ENCODE measurements around the gene ADCY10. TPM values are rescaled to one million over a fixed set of nuclear protein-coding genes. Genes with fewer than 3 reads are reported as not detected.
"Not testable (repeated sequence)": the region's sequence is repeated elsewhere in the genome, so short reads cannot be mapped to it uniquely, and the experiment has no call there.

ADCY10 gene
- total RNA-seq, 1 donor from 2014 or later = not detected

DNA sequence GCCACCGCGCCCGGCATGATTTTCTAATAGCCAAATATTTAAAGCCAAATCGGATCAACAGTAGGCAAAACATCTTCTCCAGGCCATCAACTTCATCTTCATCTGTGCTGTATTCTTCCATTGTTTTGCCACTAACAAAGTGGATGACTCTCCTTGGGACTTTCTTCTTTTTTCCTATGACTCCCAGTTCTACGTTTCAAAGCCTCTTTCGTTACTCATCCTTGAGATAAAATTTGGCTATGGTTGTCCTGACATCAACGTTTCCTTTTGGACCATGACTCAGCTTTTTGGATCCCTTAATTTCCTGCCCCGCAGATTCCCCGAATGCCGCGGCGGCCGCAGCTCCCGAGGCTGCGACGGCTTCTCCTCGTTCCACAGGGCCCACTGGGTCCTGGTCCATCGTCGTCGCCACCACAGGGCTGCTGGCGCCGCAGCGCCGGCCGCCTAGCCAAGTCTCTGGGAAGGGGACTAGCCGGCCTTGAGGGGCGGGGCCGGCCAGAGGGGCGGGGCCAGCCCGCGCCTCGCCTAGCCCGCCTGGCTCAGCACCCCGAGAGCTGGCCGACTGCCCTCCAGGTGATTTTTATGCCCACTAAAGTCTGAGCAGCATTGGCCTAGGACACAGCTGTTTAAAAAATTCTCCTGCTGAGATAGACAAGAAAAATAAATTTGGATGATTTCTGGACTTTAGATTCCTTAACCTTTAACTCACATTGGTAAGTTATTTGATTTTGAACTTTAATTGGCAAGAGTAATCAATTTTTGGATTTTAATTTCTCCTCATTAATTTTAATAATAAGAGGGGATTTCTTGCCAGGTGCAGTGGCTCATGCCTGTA lies 93.9 kb downstream of the ADCY10 start:
- peak; percentile 96 for DNase-seq (ENCODE audit: low read depth)

GRCh38 chr1:167815650-167816049 lies 98.3 kb downstream of the ADCY10 start:
- DNase-seq (ENCODE audit: low read depth) = no peak

DNA sequence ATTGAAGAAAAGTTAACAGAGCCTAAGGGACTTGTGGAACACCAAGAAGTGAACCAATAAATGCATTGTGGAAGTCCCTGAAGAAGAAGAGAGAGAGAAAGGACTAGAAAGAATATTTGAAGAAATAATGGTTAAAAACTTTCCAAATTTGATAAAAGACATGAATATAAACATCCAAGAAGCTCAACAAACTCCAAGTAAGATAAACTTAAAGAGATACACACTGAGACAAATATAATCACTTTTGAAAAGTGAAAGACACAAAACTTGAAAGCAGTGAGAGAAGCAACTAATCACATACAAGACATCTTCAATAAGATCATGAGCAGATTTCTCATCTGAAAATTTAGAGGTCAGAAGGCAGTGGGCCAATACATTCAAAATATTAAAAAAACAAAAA lies 101.0 kb downstream of the ADCY10 start:
- no peak for DNase-seq (ENCODE audit: low read depth)

GRCh38 chr1:167808690-167809089 lies 105.2 kb downstream of the ADCY10 start:
- peak; percentile 72 for DNase-seq (ENCODE audit: low read depth)

GRCh38 chr1:167808104-167808503 lies 105.8 kb downstream of the ADCY10 start:
- DNase-seq (ENCODE audit: low read depth) = no peak

- DNase-seq (ENCODE audit: low read depth) = not testable (repeated sequence)
Observed at GRCh38 chr1:167806676-167807075, 107.3 kb downstream of the ADCY10 start.

DNA sequence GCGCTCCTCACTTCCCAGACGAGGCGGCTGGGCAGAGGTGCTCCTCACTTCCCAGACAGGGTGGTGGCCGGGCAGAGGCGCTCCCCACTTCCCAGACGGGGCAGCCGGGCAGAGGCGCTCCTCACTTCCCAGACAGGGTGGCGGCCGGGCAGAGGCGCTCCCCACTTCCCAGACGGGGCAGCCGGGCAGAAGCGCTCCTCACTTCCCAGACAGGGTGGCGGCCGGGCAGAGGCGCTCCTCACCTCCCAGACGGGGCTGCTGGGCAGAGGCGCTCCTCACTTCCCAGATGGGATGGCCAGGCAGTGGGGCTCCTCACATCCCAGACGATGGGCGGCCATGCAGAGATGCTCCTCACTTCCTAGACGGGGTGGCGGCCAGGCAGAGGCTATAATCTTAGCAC lies 107.7 kb downstream of the ADCY10 start:
- DNase-seq (ENCODE audit: low read depth) = not testable (repeated sequence)

DNA sequence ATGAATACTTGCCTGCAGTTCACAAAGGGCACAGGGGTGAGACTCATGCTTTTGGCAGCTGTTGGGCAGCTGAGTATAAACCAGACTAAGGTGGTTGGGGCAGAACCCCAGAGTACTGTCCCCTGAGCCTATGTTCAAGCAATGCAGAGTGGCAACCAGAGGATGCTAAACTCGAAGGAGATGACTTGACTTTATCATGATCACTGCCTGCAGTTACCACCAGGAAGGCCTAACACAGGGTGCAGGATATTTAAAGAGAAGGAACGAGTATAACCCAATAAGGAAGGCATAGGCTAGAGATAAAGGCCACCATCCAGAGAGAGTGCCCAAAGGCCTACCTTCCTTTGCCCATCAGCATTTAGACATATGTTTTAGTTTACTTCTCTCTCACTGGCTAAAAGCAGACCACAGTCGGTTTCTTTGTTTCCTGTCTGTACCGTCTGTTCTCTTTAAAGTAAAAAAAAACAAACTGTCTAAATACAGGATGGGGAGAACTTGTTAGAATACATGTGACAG lies 108.8 kb downstream of the ADCY10 start:
- DNase-seq (ENCODE audit: low read depth) = peak; percentile 48

GRCh38 chr1:167803358-167804207 lies 110.4 kb downstream of the ADCY10 start:
- DNase-seq (ENCODE audit: low read depth) = peak; percentile 93

DNA sequence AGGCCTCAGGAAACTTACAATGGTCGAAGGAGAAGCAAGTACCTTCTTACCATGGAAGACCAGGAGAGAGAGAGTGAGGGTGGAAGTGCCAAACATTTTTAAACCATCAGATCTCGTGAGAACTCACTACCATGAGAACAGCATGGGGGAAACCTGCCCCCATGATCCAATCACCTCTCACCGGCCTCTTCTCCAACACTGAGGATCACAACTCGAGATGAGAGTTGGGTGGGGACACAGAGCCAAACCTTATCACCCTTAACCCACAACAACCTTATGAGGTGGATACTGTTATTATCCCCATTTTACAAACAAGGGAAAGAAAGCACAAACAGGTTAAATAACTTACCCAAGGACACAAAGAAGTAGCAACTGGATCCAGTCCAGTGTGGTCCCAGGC lies 111.7 kb downstream of the ADCY10 start:
- DNase-seq (ENCODE audit: low read depth) = no peak

DNA sequence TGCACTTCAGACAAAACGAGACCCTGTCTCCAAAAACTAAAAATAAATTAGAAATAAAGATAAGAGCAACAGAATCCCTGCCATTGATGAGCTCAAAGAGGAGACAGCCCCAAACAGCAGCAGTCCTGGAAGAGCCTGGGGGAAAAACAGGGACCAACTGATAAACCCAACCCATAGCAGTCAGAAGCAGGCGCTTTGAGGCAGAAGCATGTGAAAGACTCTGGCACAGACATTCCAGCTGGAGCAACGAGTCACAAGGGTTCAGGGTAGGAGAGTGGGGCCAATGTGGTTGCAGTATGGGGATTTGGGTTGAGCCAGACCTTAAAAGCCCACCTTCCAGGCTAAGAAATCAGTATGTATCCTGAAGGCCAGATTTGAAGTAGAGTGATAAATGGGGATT lies 113.7 kb downstream of the ADCY10 start:
- no peak for DNase-seq (ENCODE audit: low read depth)

- DNase-seq (ENCODE audit: low read depth) = no peak
Observed at GRCh38 chr1:167799747-167800146, 114.2 kb downstream of the ADCY10 start.

GRCh38 chr1:167798952-167799351 lies 115.0 kb downstream of the ADCY10 start:
- DNase-seq (ENCODE audit: low read depth) = no peak

GRCh38 chr1:167797015-167797414 lies 116.9 kb downstream of the ADCY10 start:
- DNase-seq (ENCODE audit: low read depth) = peak; percentile 89

- DNase-seq (ENCODE audit: low read depth) = no peak
Observed at GRCh38 chr1:167795810-167796740, 117.9 kb downstream of the ADCY10 start.

DNA sequence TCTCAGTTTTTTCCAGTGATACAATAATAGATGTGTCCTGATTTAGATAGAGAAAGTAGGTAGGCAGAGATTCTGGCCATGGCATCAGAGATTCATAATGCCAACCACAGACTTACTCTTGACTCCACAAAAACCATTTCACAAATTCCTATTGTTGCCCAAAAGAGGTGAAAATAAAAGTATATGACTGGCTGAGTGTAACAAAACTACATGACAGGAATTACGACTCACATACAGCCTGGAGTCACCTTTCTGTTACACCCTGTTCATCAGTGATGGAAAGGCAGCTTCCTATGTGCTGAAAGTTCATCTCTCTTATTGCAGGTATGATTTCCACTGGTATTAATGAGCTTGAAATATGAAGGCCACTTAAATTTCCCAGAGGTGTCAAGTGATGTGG lies 119.9 kb downstream of the ADCY10 start:
- DNase-seq (ENCODE audit: low read depth) = no peak

GRCh38 chr1:167792188-167792565 lies 121.8 kb downstream of the ADCY10 start:
- DNase-seq (ENCODE audit: low read depth) = no peak

GRCh38 chr1:167791281-167792187 lies 122.4 kb downstream of the ADCY10 start:
- DNase-seq (ENCODE audit: low read depth) = peak; percentile 98

GRCh38 chr1:167790117-167790516 lies 123.8 kb downstream of the ADCY10 start:
- DNase-seq (ENCODE audit: low read depth) = peak; percentile 60

DNA sequence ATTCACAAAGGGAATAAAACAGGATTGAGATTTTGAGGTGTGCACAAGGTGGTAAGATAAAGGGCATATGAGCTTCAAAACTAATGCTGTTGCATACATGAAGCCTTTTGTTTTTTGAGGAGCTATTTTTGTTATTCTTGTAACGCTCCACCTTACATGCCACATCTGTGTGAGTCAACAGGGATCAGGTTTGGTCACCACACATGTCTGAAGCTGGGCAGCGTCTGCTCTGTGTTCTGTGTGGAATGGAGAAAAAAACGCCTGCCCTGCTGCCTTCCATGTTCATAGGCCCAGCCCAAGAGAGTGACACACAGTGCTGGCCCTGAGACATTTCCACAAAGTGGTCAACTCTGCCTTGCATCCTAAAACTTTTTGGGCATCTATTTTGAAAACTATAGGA lies 124.4 kb downstream of the ADCY10 start:
- DNase-seq (ENCODE audit: low read depth) = peak; percentile 52
